ENCODE measurements around the gene PTPN21. TPM values are rescaled to one million over a fixed set of nuclear protein-coding genes. Genes with fewer than 3 reads are reported as not detected.
A peak's percentile ranks its signal among the peaks of the same experiment; 100 is the strongest.

Gene PTPN21
- total RNA-seq, 1 donor from 2014 or later = 10.1 TPM

GRCh38 chr14:88551980-88552431, 2.8 kb downstream of the PTPN21 start:
- Histone ChIP-seq H2AFZ (replicated peaks) (no peak overlapping the region), H4K20me1 (ENCODE audit: low read depth) (no peaks in the 10 kb centered on the region), H3K79me2 (ENCODE audit: low read depth) (peaks cover 40% of the 10 kb centered on the region), H3K4me2 (peak overlapping the region; percentile 75), H3K9me3 (ENCODE audit: low read depth) (no peaks in the 10 kb centered on the region), H3K27ac (no peak overlapping the region), H3F3A (ENCODE audit: low read depth) (peaks cover 20% of the 10 kb centered on the region), H3K27me3 (peaks cover 16% of the 10 kb centered on the region), H3K4me3 (peak overlapping the region; percentile 63), H3K4me1 (peaks cover 16% of the 10 kb centered on the region), H3K36me3 (peaks cover under 1% of the 10 kb centered on the region), H3K9ac (no peak overlapping the region)
- peak; percentile 43 for DNase-seq (ENCODE audit: low spot score)
- Mint-ChIP-seq H3K36me3 (peaks cover 23% of the 10 kb centered on the region), H3K27ac (no peak overlapping the region), H3K4me1 (peaks cover 25% of the 10 kb centered on the region), H3K27me3 (ENCODE audit: insufficient read depth, low read depth) (no peaks in the 10 kb centered on the region), H3K9me3 (no peaks in the 10 kb centered on the region), H3K4me3 (peak overlapping the region; percentile 52)
- TF ChIP-seq CTCF (IDR thresholded peaks at IDR 0.05) = no peak
- TF ChIP-seq EZH2 (IDR thresholded peaks at IDR 0.05) = peak; percentile 30

GRCh38 chr14:88551094-88551870, 3.5 kb downstream of the PTPN21 start:
- Histone ChIP-seq H3K79me2 (ENCODE audit: low read depth) (peaks cover 45% of the 10 kb centered on the region), H3K9me3 (ENCODE audit: low read depth) (no peaks in the 10 kb centered on the region), H3K9ac (no peak overlapping the region), H3K27ac (no peak overlapping the region), H3K27me3 (peaks cover 16% of the 10 kb centered on the region), H3K4me1 (peaks cover 16% of the 10 kb centered on the region), H4K20me1 (ENCODE audit: low read depth) (no peaks in the 10 kb centered on the region), H3K4me2 (peak overlapping the region; percentile 75), H3K36me3 (peaks cover 6% of the 10 kb centered on the region), H2AFZ (replicated peaks) (peak overlapping the region; percentile 7), H3F3A (ENCODE audit: low read depth) (peaks cover 17% of the 10 kb centered on the region), H3K4me3 (peak overlapping the region; percentile 63)
- peak; percentile 20 for TF ChIP-seq CTCF (IDR thresholded peaks at IDR 0.05)
- TF ChIP-seq EZH2phosphoT487 (IDR thresholded peaks at IDR 0.05) = no peak
- TF ChIP-seq EZH2 (IDR thresholded peaks at IDR 0.05) = no peak
- no peaks in the 10 kb centered on the region for H3K9me3 Mint-ChIP-seq
- peak overlapping the region; percentile 50 for H3K4me3 Mint-ChIP-seq
- H3K4me1 Mint-ChIP-seq = peaks cover 22% of the 10 kb centered on the region
- H3K27ac Mint-ChIP-seq = no peak overlapping the region
- peak; percentile 77 for DNase-seq (ENCODE audit: low spot score)
- H3K27me3 Mint-ChIP-seq (ENCODE audit: insufficient read depth, low read depth) = no peaks in the 10 kb centered on the region
- H3K36me3 Mint-ChIP-seq = peaks cover 24% of the 10 kb centered on the region

GRCh38 chr14:88550078-88550477, 4.7 kb downstream of the PTPN21 start:
- H3K9me3 ChIP-seq (ENCODE audit: low read depth) = no peaks in the 10 kb centered on the region
- DNase-seq (ENCODE audit: low spot score) = no peak
- H3K79me2 ChIP-seq (ENCODE audit: low read depth) = peaks cover 51% of the 10 kb centered on the region
- H3K4me1 Mint-ChIP-seq = peaks cover 12% of the 10 kb centered on the region
- H3K9me3 Mint-ChIP-seq = no peaks in the 10 kb centered on the region
- H4K20me1 ChIP-seq (ENCODE audit: low read depth) = no peaks in the 10 kb centered on the region
- no peak overlapping the region for H3K4me3 Mint-ChIP-seq
- H3K36me3 ChIP-seq = peaks cover 6% of the 10 kb centered on the region
- TF ChIP-seq EZH2phosphoT487 (IDR thresholded peaks at IDR 0.05) = no peak
- TF ChIP-seq EZH2 (IDR thresholded peaks at IDR 0.05) = no peak
- no peak for TF ChIP-seq CTCF (IDR thresholded peaks at IDR 0.05)
- H3K4me3 ChIP-seq = no peak overlapping the region
- no peak overlapping the region for H3K27ac Mint-ChIP-seq
- peaks cover 13% of the 10 kb centered on the region for H3K4me1 ChIP-seq
- H3K9ac ChIP-seq = no peak overlapping the region
- H3F3A ChIP-seq (ENCODE audit: low read depth) = peaks cover 4% of the 10 kb centered on the region
- H2AFZ ChIP-seq (replicated peaks) = no peak overlapping the region
- H3K27ac ChIP-seq = no peak overlapping the region
- no peaks in the 10 kb centered on the region for H3K27me3 Mint-ChIP-seq (ENCODE audit: insufficient read depth, low read depth)
- H3K36me3 Mint-ChIP-seq = peaks cover 28% of the 10 kb centered on the region
- no peak overlapping the region for H3K4me2 ChIP-seq
- H3K27me3 ChIP-seq = peaks cover 10% of the 10 kb centered on the region

Measured in neural progenitor cell (in vitro differentiated cells).